Measurements from ENCODE around the gene ZNF165. TPM values are rescaled to one million over a fixed set of nuclear protein-coding genes. Genes with fewer than 3 reads are reported as not detected.

Gene ZNF165
- total RNA-seq, 1 donor from 2014 or later: 0.47 TPM

DNA sequence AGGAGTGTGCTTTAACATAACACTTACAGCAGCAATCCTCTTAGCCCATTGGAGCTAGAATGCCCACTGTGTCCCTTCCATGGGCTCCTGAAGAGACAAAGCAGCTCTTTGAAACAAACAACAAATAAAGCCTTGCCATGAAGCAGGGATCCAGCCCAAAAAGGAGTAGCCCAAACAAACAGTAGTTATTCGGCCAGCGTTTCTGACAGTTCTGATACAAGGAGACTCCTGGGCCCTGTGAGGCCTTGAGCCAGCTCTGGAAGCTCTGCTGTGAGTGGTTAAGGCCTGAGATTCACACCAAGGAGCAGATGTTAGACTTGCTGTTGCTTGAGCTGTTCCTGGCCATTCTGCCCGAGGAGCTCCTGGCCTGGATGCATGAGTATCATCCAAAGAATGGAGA, 27.1 kb downstream of the ZNF165 start:
- Mint-ChIP-seq H3K27ac (ENCODE audit: unreplicated experiment) (no peak overlapping the region), H3K9me3 (ENCODE audit: unreplicated experiment) (peaks cover 5% of the 10 kb centered on the region), H3K36me3 (ENCODE audit: unreplicated experiment) (no peaks in the 10 kb centered on the region), H3K27me3 (ENCODE audit: unreplicated experiment) (peaks cover 5% of the 10 kb centered on the region), H3K4me1 (ENCODE audit: low read depth, unreplicated experiment) (peaks cover 3% of the 10 kb centered on the region), H3K4me3 (ENCODE audit: unreplicated experiment) (no peak overlapping the region)
- no peak for DNase-seq
- TF ChIP-seq, protein P1, sequence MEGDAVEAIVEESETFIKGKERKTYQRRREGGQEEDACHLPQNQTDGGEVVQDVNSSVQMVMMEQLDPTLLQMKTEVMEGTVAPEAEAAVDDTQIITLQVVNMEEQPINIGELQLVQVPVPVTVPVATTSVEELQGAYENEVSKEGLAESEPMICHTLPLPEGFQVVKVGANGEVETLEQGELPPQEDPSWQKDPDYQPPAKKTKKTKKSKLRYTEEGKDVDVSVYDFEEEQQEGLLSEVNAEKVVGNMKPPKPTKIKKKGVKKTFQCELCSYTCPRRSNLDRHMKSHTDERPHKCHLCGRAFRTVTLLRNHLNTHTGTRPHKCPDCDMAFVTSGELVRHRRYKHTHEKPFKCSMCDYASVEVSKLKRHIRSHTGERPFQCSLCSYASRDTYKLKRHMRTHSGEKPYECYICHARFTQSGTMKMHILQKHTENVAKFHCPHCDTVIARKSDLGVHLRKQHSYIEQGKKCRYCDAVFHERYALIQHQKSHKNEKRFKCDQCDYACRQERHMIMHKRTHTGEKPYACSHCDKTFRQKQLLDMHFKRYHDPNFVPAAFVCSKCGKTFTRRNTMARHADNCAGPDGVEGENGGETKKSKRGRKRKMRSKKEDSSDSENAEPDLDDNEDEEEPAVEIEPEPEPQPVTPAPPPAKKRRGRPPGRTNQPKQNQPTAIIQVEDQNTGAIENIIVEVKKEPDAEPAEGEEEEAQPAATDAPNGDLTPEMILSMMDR (IDR thresholded peaks at IDR 0.05; ENCODE audit: partially characterized antibody, unreplicated experiment): no peak

DNA sequence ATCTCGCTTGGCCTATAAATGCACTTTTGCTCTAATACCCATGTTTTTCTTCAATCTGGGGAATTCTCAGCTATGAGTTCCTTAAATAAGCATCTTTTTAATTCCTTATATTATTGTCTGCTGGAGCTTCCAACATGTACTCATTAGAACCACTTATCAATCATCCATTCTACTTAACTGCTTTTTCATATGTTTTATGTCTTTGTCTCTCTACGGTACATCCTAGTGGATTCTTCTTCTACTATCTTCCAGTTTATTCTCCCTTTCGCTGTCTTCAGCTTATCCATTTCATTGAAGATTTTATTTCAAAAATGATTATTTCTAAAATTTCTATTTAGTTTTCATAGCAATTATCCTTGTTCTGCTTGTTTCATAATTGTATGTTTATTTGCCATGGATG, 31.6 kb downstream of the ZNF165 start:
- H3K9me3 Mint-ChIP-seq (ENCODE audit: unreplicated experiment): no peaks in the 10 kb centered on the region
- H3K36me3 Mint-ChIP-seq (ENCODE audit: unreplicated experiment): no peaks in the 10 kb centered on the region
- peaks cover 2% of the 10 kb centered on the region for H3K27me3 Mint-ChIP-seq (ENCODE audit: unreplicated experiment)
- TF ChIP-seq, protein P1 (IDR thresholded peaks at IDR 0.05; ENCODE audit: partially characterized antibody, unreplicated experiment): no peak
- H3K27ac Mint-ChIP-seq (ENCODE audit: unreplicated experiment): no peak overlapping the region
- DNase-seq: no peak
- no peaks in the 10 kb centered on the region for H3K4me1 Mint-ChIP-seq (ENCODE audit: low read depth, unreplicated experiment)
- no peak overlapping the region for H3K4me3 Mint-ChIP-seq (ENCODE audit: unreplicated experiment)

DNA sequence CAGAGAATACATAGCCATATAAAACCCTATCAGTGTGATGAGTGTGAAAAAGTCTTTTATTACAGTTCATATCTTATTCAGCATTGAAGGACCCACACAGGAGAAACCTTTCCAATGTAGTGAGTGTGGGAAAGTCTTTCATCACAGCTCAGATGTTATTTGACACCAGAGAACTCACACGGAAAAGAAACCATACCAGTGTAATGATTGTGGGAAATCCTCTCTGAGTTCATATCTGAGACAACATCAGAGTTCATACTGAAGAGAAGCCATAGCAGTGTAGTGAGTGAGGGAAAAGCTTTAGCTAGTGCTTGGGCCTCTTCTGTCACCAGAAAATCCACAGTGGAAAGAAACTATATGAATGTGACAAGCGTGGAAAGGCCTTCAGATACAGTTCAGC, 35.4 kb downstream of the ZNF165 start:
- Mint-ChIP-seq H3K27me3 (ENCODE audit: unreplicated experiment) (no peaks in the 10 kb centered on the region), H3K9me3 (ENCODE audit: unreplicated experiment) (no peaks in the 10 kb centered on the region), H3K36me3 (ENCODE audit: unreplicated experiment) (no peaks in the 10 kb centered on the region), H3K27ac (ENCODE audit: unreplicated experiment) (no peak overlapping the region), H3K4me3 (ENCODE audit: unreplicated experiment) (no peak overlapping the region), H3K4me1 (ENCODE audit: low read depth, unreplicated experiment) (no peaks in the 10 kb centered on the region)
- DNase-seq: no peak
- TF ChIP-seq, protein P1 (IDR thresholded peaks at IDR 0.05; ENCODE audit: partially characterized antibody, unreplicated experiment): no peak

DNA sequence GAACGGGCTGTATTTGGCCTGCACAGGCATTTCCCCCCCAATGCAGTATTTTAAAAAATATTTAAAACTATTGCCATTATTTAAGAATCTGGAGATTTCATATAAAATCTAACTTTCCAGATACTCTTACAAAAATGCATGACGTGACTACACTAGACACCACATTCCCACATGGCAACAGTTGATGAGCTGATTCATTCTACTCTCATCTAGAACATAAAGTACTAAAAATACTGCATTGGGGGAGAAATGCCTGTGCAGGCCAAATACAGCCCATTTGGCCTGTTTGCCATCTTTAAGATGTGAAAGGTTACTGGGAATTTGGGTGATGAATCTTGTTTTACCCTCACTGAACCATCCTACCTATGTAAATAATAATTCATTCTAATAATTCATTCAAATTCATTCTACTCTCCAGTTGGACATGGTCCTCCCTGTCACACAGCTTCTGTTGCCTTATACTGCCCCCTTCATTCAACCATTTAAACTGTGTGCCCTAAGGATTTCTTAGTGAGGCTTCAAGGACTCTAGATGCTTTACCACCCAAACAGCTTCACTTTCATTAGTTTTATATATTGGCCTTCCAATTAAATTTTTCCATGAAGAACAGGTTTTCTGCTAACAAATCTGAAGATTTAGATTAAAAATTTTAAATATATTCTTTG, 37.1 kb downstream of the ZNF165 start:
- Mint-ChIP-seq H3K36me3 (ENCODE audit: unreplicated experiment) (no peaks in the 10 kb centered on the region), H3K27me3 (ENCODE audit: unreplicated experiment) (no peaks in the 10 kb centered on the region), H3K4me1 (ENCODE audit: low read depth, unreplicated experiment) (no peaks in the 10 kb centered on the region), H3K4me3 (ENCODE audit: unreplicated experiment) (no peak overlapping the region), H3K9me3 (ENCODE audit: unreplicated experiment) (no peaks in the 10 kb centered on the region), H3K27ac (ENCODE audit: unreplicated experiment) (no peak overlapping the region)
- TF ChIP-seq, protein P1 (IDR thresholded peaks at IDR 0.05; ENCODE audit: partially characterized antibody, unreplicated experiment): no peak
- DNase-seq: no peak

DNA sequence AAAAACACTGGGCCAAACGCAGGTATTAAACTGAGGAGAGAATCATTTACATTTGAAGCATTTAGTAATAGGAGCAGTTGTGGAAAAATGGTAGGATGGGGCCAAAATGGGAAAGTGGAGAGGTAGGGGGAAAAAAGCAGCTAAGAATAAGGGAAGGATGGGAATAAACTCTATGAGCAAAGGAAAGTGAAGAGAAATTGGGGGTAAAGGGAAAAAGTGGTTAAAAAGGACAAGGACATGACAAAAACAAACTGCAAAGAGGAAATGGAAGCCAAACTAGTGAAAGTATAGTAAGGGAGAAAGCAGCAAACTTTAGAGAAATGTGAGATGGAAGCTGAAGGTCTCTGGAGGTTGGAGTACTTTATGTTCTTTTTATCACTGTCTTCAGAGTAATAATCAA, 37.8 kb downstream of the ZNF165 start:
- no peak for DNase-seq
- Mint-ChIP-seq H3K36me3 (ENCODE audit: unreplicated experiment) (no peaks in the 10 kb centered on the region), H3K4me1 (ENCODE audit: low read depth, unreplicated experiment) (no peaks in the 10 kb centered on the region), H3K27ac (ENCODE audit: unreplicated experiment) (no peak overlapping the region), H3K27me3 (ENCODE audit: unreplicated experiment) (no peaks in the 10 kb centered on the region), H3K9me3 (ENCODE audit: unreplicated experiment) (no peaks in the 10 kb centered on the region), H3K4me3 (ENCODE audit: unreplicated experiment) (no peak overlapping the region)
- TF ChIP-seq, protein P1 (IDR thresholded peaks at IDR 0.05; ENCODE audit: partially characterized antibody, unreplicated experiment): no peak
